Measurements from ENCODE around the gene VTCN1.

- TF ChIP-seq GATAD2A (CRISPR knock-in tag; IDR thresholded peaks at IDR 0.05) (no peak), GPBP1L1 (CRISPR knock-in tag; IDR thresholded peaks at IDR 0.05) (no peak), YEATS4 (CRISPR knock-in tag; IDR thresholded peaks at IDR 0.05; ENCODE audit: borderline replicate concordance) (no peak), SRSF1 (optimal IDR thresholded peaks at IDR 0.05; ENCODE audit: low read depth, low read length) (no peak), ZNF720 (CRISPR knock-in tag; IDR thresholded peaks at IDR 0.05) (no peak), ZNF644 (CRISPR knock-in tag; IDR thresholded peaks at IDR 0.05; ENCODE audit: low read depth) (no peak), ZFP62 (CRISPR knock-in tag; IDR thresholded peaks at IDR 0.05) (no peak), AFF4 (CRISPR knock-in tag; IDR thresholded peaks at IDR 0.05) (no peak), FOXJ3 (CRISPR knock-in tag; IDR thresholded peaks at IDR 0.05; ENCODE audit: borderline replicate concordance) (no peak), HNF4A (CRISPR knock-in tag; IDR thresholded peaks at IDR 0.05) (no peak)
- TF ChIP-seq, protein P1, sequence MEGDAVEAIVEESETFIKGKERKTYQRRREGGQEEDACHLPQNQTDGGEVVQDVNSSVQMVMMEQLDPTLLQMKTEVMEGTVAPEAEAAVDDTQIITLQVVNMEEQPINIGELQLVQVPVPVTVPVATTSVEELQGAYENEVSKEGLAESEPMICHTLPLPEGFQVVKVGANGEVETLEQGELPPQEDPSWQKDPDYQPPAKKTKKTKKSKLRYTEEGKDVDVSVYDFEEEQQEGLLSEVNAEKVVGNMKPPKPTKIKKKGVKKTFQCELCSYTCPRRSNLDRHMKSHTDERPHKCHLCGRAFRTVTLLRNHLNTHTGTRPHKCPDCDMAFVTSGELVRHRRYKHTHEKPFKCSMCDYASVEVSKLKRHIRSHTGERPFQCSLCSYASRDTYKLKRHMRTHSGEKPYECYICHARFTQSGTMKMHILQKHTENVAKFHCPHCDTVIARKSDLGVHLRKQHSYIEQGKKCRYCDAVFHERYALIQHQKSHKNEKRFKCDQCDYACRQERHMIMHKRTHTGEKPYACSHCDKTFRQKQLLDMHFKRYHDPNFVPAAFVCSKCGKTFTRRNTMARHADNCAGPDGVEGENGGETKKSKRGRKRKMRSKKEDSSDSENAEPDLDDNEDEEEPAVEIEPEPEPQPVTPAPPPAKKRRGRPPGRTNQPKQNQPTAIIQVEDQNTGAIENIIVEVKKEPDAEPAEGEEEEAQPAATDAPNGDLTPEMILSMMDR (CRISPR knock-in tag; IDR thresholded peaks at IDR 0.05): no peak
- TF ChIP-seq, protein P2, sequence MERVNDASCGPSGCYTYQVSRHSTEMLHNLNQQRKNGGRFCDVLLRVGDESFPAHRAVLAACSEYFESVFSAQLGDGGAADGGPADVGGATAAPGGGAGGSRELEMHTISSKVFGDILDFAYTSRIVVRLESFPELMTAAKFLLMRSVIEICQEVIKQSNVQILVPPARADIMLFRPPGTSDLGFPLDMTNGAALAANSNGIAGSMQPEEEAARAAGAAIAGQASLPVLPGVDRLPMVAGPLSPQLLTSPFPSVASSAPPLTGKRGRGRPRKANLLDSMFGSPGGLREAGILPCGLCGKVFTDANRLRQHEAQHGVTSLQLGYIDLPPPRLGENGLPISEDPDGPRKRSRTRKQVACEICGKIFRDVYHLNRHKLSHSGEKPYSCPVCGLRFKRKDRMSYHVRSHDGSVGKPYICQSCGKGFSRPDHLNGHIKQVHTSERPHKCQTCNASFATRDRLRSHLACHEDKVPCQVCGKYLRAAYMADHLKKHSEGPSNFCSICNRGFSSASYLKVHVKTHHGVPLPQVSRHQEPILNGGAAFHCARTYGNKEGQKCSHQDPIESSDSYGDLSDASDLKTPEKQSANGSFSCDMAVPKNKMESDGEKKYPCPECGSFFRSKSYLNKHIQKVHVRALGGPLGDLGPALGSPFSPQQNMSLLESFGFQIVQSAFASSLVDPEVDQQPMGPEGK (CRISPR knock-in tag; IDR thresholded peaks at IDR 0.05): no peak
Measured at GRCh38 chr1:117093870-117094621, 116.7 kb downstream of the VTCN1 start.

All from HepG2 (cell line).